Keratinocyte (primary cell): ENCODE results near the gene FAF2.
"Not testable (repeated sequence)": the region's sequence is repeated elsewhere in the genome, so short reads cannot be mapped to it uniquely, and the experiment has no call there.

ENCODE experiments used
- CTCF ChIP-seq, 3 experiments: IDR thresholded peaks in 1 of 3; conservative IDR thresholded peaks in 1 of 3; optimal IDR thresholded peaks in 1 of 3; 2 replicates in 2 of 3; 3 replicates in 1 of 3; pipeline versions ENCODE3 to v1.5.1; 2011; ENCODE audit warnings: low read length in 3 of 3, mild to moderate bottlenecking in 3 of 3, moderate library complexity in 2 of 3, control low read depth in 1 of 3, inconsistent platforms in 1 of 3; ENCODE audit not compliant: insufficient read depth in 2 of 3; ENCODE audit errors: extremely low read depth in 1 of 3
- EZH2 ChIP-seq: IDR thresholded peaks from one replicate; pipeline ENCODE4 v1.6.1; 2012; ENCODE audit warnings: inconsistent platforms, mild to moderate bottlenecking, low read length, moderate library complexity

- TF ChIP-seq CTCF (optimal IDR thresholded peaks at IDR 0.05 in 1 of 3, IDR thresholded peaks at IDR 0.05 in 1 of 3, conservative IDR thresholded peaks at IDR 0.05 in 1 of 3; ENCODE audit: extremely low read depth in 1 of 3, insufficient read depth in 2 of 3, low read length in 3 of 3); EZH2: not testable (repeated sequence)
Measured at GRCh38 chr5:176408252-176408573, 40.0 kb upstream of the FAF2 start.
